ENCODE data around the gene LTB4R2.
"Not testable (repeated sequence)": the region's sequence is repeated elsewhere in the genome, so short reads cannot be mapped to it uniquely, and the experiment has no call there.

Gene LTB4R2

GRCh38 chr14:24322672-24323071 lies 12.7 kb downstream of the LTB4R2 start:
- TF ChIP-seq, protein P1, sequence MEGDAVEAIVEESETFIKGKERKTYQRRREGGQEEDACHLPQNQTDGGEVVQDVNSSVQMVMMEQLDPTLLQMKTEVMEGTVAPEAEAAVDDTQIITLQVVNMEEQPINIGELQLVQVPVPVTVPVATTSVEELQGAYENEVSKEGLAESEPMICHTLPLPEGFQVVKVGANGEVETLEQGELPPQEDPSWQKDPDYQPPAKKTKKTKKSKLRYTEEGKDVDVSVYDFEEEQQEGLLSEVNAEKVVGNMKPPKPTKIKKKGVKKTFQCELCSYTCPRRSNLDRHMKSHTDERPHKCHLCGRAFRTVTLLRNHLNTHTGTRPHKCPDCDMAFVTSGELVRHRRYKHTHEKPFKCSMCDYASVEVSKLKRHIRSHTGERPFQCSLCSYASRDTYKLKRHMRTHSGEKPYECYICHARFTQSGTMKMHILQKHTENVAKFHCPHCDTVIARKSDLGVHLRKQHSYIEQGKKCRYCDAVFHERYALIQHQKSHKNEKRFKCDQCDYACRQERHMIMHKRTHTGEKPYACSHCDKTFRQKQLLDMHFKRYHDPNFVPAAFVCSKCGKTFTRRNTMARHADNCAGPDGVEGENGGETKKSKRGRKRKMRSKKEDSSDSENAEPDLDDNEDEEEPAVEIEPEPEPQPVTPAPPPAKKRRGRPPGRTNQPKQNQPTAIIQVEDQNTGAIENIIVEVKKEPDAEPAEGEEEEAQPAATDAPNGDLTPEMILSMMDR (IDR thresholded peaks at IDR 0.05; ENCODE audit: insufficient read depth, low read depth, low read length, missing control alignments) = no peak
- no peak for DNase-seq (ENCODE audit: low read depth)
- H3K4me3 ChIP-seq (ENCODE audit: low read depth, low read length) = no peak overlapping the region

- no peak for DNase-seq (ENCODE audit: low read depth)
- no peak overlapping the region for H3K4me3 ChIP-seq (ENCODE audit: low read depth, low read length)
- TF ChIP-seq, protein P1 (IDR thresholded peaks at IDR 0.05; ENCODE audit: insufficient read depth, low read depth, low read length, missing control alignments) = no peak
Observed at GRCh38 chr14:24323341-24323740, 13.4 kb downstream of the LTB4R2 start.

DNA sequence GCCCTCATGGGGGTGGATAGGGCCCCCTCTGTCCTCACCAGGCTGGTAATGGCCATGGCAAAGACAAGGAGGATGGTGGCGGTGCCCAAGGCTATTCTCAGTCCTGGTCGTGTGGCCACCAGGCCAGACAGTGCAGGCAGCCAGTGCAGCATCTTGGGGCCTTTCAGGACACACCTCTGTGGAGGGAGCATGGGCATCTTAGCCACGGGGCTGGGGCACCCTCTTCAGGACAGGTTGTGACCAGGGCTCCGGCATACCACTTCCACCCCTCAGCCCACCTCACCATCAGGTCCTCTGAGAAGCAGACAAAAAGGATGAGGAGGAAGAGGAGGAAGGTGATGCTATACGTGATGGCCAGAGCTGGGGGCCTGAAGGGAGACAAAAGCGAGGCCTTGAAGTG lies 14.1 kb downstream of the LTB4R2 start:
- no peak overlapping the region for H3K4me3 ChIP-seq (ENCODE audit: low read depth, low read length)
- DNase-seq (ENCODE audit: low read depth) = no peak
- TF ChIP-seq, protein P1 (IDR thresholded peaks at IDR 0.05; ENCODE audit: insufficient read depth, low read depth, low read length, missing control alignments) = no peak

DNA sequence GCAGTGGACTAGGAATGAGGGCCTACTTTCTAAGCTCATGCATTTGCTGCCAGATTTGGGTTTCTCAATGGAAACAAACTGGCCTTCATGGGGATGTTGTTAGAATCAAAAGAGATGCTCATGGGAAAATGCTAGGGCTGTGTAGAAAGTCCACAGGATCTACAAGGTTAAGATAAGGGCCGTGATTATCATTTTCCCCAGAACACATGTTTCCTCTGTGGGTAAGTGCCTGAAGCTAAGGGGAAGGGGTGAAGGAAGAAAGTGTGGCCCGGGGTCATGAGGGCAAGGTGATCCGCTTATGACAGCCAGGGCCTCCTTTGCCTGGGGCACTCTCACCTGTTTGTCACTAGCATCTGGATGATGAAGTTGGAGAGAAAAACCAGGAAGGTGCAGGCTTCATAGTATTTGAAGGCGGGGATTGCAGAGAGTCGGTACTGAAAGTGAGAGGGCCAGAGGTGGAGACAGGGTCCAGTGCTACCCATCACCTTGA lies 15.1 kb downstream of the LTB4R2 start:
- TF ChIP-seq, protein P1 (IDR thresholded peaks at IDR 0.05; ENCODE audit: insufficient read depth, low read depth, low read length, missing control alignments) = no peak
- no peak overlapping the region for H3K4me3 ChIP-seq (ENCODE audit: low read depth, low read length)
- no peak for DNase-seq (ENCODE audit: low read depth)

GRCh38 chr14:24325963-24326362 lies 16.0 kb downstream of the LTB4R2 start:
- no peak overlapping the region for H3K4me3 ChIP-seq (ENCODE audit: low read depth, low read length)
- DNase-seq (ENCODE audit: low read depth) = no peak
- TF ChIP-seq, protein P1 (IDR thresholded peaks at IDR 0.05; ENCODE audit: insufficient read depth, low read depth, low read length, missing control alignments) = no peak

DNA sequence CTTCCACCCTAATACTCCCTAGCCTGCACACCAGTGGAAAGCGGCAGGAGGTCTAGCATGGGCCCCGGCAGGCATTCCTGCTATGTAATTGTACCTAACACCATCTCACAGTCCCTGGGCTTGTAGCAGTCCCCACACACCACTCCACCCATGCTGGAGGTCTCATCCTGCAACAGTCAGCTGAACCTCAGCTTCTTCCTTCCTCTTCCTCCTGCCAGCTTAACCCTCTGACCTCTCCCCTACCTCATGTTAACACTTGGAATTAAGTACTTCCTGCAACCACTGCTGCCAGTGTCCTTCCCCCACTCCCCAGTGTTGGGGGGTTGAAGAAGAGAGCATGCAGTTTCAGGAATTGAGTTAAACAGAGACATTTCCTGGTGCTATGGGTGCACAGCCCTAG lies 17.4 kb downstream of the LTB4R2 start:
- no peak overlapping the region for H3K4me3 ChIP-seq (ENCODE audit: low read depth, low read length)
- TF ChIP-seq, protein P1 (IDR thresholded peaks at IDR 0.05; ENCODE audit: insufficient read depth, low read depth, low read length, missing control alignments) = no peak
- DNase-seq (ENCODE audit: low read depth) = no peak

DNA sequence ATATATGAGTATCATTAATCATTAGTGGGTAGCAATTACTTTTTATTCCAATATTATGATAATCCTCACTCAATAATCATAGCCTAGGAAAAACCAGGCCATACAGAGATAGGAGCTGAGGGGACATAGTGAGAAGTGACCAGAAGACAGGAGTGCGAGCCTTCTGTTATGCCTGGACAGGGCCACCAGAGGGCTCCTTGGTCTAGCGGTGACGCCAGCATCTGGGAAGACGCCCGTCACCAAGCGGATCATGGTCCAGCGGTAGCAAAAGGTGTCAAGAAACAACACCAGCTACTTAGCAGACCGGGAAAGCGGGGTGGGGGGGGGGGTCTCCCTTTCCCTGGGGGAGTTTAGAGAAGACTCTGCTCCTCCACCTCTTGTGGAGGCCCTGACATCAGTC lies 18.0 kb downstream of the LTB4R2 start:
- TF ChIP-seq, protein P1 (IDR thresholded peaks at IDR 0.05; ENCODE audit: insufficient read depth, low read depth, low read length, missing control alignments) = peak; percentile 18
- not testable (repeated sequence) for H3K4me3 ChIP-seq (ENCODE audit: low read depth, low read length); DNase-seq (ENCODE audit: low read depth)

Data from GM12865 (cell line).